GM23338 (cell line): ENCODE data around the gene ATP8A1. TPM values are rescaled to one million over a fixed set of nuclear protein-coding genes. Genes with fewer than 3 reads are reported as not detected.
A peak's percentile ranks its signal among the peaks of the same experiment; 100 is the strongest.

Experiments
- ATAC-seq: fragments of 200-7000 bp; cut with Tn5 transposase; 3 replicates; pipeline ENCODE4 v1.9.1; 2020
- DNase-seq: peaks from one replicate; pipeline ENCODE4 v3.0.0-alpha.2; 2015; ENCODE audit warnings: low spot score
- H2AFZ ChIP-seq: fragments of 200-600 bp; sonication (generic); 2 replicates; pipeline ENCODE4 v1.8.0; 2016; ENCODE audit warnings: antibody characterized with exemption, mild to moderate bottlenecking, moderate library complexity
- H3F3A ChIP-seq: fragments of 200-600 bp; sonication (generic); replicated peaks from 2 replicates; pipeline ENCODE4 v1.8.0; 2017; ENCODE audit warnings: antibody characterized with exemption, mixed run types, low read depth
- H3K27ac ChIP-seq: fragments of 200-600 bp; sonication (generic); 2 replicates; pipeline ENCODE4 v1.6.1; 2016; ENCODE audit warnings: low read depth
- H3K27me3 ChIP-seq: fragments of 200-600 bp; sonication (generic); 2 replicates; pipeline ENCODE4 v1.8.0; 2016; ENCODE audit warnings: mild to moderate bottlenecking, mixed run types, moderate library complexity; ENCODE audit not compliant: insufficient read depth
- H3K36me3 ChIP-seq: fragments of 200-600 bp; sonication (generic); 2 replicates; pipeline ENCODE4 v1.8.0; 2016; ENCODE audit warnings: mild to moderate bottlenecking; ENCODE audit not compliant: insufficient read depth
- H3K4me1 ChIP-seq: fragments of 200-600 bp; sonication (generic); 2 replicates; pipeline ENCODE4 v1.8.0; 2016; ENCODE audit warnings: mild to moderate bottlenecking, moderate library complexity; ENCODE audit not compliant: insufficient read depth
- H3K4me2 ChIP-seq: fragments of 200-600 bp; sonication (generic); 2 replicates; pipeline ENCODE4 v1.7.1; 2017; ENCODE audit warnings: mixed run types
- H3K4me3 ChIP-seq: fragments of 200-600 bp; sonication (generic); 2 replicates; pipeline ENCODE4 v1.6.1; 2016; ENCODE audit warnings: mixed run types
- H3K79me2 ChIP-seq: fragments of 200-600 bp; sonication (generic); replicated peaks from 2 replicates; pipeline ENCODE4 v1.8.0; 2017; ENCODE audit warnings: mild to moderate bottlenecking; ENCODE audit not compliant: insufficient read depth
- H3K9me2 ChIP-seq: fragments of 200-600 bp; sonication (generic); 2 replicates; pipeline ENCODE4 v1.8.0; 2017; ENCODE audit not compliant: insufficient read depth
- H4K20me1 ChIP-seq: fragments of 200-600 bp; sonication (generic); replicated peaks from 2 replicates; pipeline ENCODE4 v1.8.0; 2017; ENCODE audit warnings: mild to moderate bottlenecking; ENCODE audit not compliant: insufficient read depth
- H3K27ac Mint-ChIP-seq: 2 replicates; pipeline ENCODE4 v1.8.0; 2020; ENCODE audit warnings: inconsistent platforms, mild to moderate bottlenecking, moderate library complexity, mixed read lengths
- H3K27me3 Mint-ChIP-seq: 3 replicates; pipeline ENCODE4 v1.8.0; 2022; ENCODE audit warnings: low read depth, mild to moderate bottlenecking, moderate library complexity, mixed read lengths, inconsistent platforms; ENCODE audit not compliant: insufficient read depth, poor library complexity
- H3K36me3 Mint-ChIP-seq: 3 replicates; pipeline ENCODE4 v1.8.0; 2021; ENCODE audit warnings: low read depth, mild to moderate bottlenecking, inconsistent platforms, moderate library complexity, mixed read lengths
- H3K4me1 Mint-ChIP-seq: 3 replicates; pipeline ENCODE4 v1.8.0; 2020; ENCODE audit warnings: mild to moderate bottlenecking, inconsistent platforms, mixed read lengths
- H3K4me3 Mint-ChIP-seq: 3 replicates; pipeline ENCODE4 v1.8.0; 2021; ENCODE audit warnings: moderate library complexity, mild to moderate bottlenecking, inconsistent platforms, mixed read lengths
- H3K9me3 Mint-ChIP-seq: 3 replicates; pipeline ENCODE4 v1.8.0; 2020; ENCODE audit warnings: moderate library complexity, mild to moderate bottlenecking, inconsistent platforms, mixed read lengths
- CREB1 ChIP-seq: fragments of 250-450 bp; sonication (Bioruptor Pico); IDR thresholded peaks from 2 replicates; pipeline ENCODE4 v1.5.0; 2020; ENCODE audit warnings: low read depth, mild to moderate bottlenecking, moderate library complexity
- ETS1 ChIP-seq: IDR thresholded peaks from 2 replicates; pipeline ENCODE4 v1.6.1; 2016; ENCODE audit warnings: antibody characterized with exemption
- EZH2 ChIP-seq: fragments of 200-600 bp; sonication (generic); IDR thresholded peaks from one replicate; pipeline ENCODE4 v1.8.0; 2017; ENCODE audit warnings: antibody characterized with exemption, mild to moderate bottlenecking, low read depth; ENCODE audit not compliant: unreplicated experiment
- EZH2phosphoT487 ChIP-seq: fragments of 200-600 bp; sonication (generic); IDR thresholded peaks from one replicate; pipeline ENCODE4 v1.8.1; 2018; ENCODE audit warnings: antibody characterized with exemption; ENCODE audit not compliant: unreplicated experiment
- JUNB ChIP-seq: IDR thresholded peaks from one replicate; pipeline ENCODE4 v1.6.1; 2016; ENCODE audit warnings: antibody characterized with exemption; ENCODE audit not compliant: unreplicated experiment
- NANOG ChIP-seq: IDR thresholded peaks from 2 replicates; pipeline ENCODE4 v1.6.1; 2016; ENCODE audit warnings: antibody characterized with exemption, borderline replicate concordance
- POLR2AphosphoS5 ChIP-seq: IDR thresholded peaks from 2 replicates; pipeline ENCODE4 v1.6.1; 2016; ENCODE audit warnings: antibody characterized with exemption, low read depth
- REST ChIP-seq: IDR thresholded peaks from one replicate; pipeline ENCODE4 v1.6.1; 2018; ENCODE audit warnings: antibody characterized with exemption; ENCODE audit not compliant: unreplicated experiment
- STAT1 ChIP-seq: IDR thresholded peaks from one replicate; pipeline ENCODE4 v1.6.1; 2016; ENCODE audit warnings: antibody characterized with exemption; ENCODE audit not compliant: unreplicated experiment
- ZNF114 ChIP-seq: fragments of 250-450 bp; sonication (Bioruptor Pico); IDR thresholded peaks from 2 replicates; pipeline ENCODE4 v1.5.0; 2020; ENCODE audit warnings: mild to moderate bottlenecking, moderate library complexity
- ZNF331 ChIP-seq: fragments of 250-450 bp; sonication (Bioruptor Pico); IDR thresholded peaks from 2 replicates; pipeline ENCODE4 v1.5.0; 2020; ENCODE audit warnings: low read depth, mild to moderate bottlenecking, moderate library complexity
- ZNF462 ChIP-seq: fragments of 250-450 bp; sonication (Bioruptor Pico); IDR thresholded peaks from 2 replicates; pipeline ENCODE4 v1.5.0; 2020; ENCODE audit warnings: mild to moderate bottlenecking, moderate library complexity
- polyA plus RNA-seq: library from polyadenylated mRNA; unstranded; fragments of >200 nt; fragmentation: Nextera tagmentation; extraction: Ambion mirVana; gene quantifications from 2 replicates; pipeline ENCODE4 v1.2.1, GENCODE V29; 2016
- total RNA-seq: library from RNA; depleted of rRNA; stranded (reverse); fragments of >200 nt; shearing (Covaris generic); gene quantifications from 2 replicates; pipeline ENCODE4 v1.2.3, GENCODE V29; 2014

ATP8A1 gene
- total and polyA plus RNA-seq, 2 experiments from 2014 or later: 6.8 to 66.3 TPM

- Histone ChIP-seq H3K27ac (no peak overlapping the region), H2AFZ (no peak overlapping the region), H3F3A (no peaks in the 10 kb centered on the region), H3K4me3 (no peak overlapping the region), H3K27me3 (no peaks in the 10 kb centered on the region), H3K79me2 (no peaks in the 10 kb centered on the region), H3K4me1 (no peaks in the 10 kb centered on the region), H3K9me2 (no peaks in the 10 kb centered on the region), H4K20me1 (0 out of 2 replicates have a peak, but pooled peaks cover 4% of the 10 kb centered on the region), H3K36me3 (no peaks in the 10 kb centered on the region), H3K4me2 (no peak overlapping the region)
- ATAC-seq (peak; percentile 42; the same call in 2 of the 3 replicates), DNase-seq (peak; percentile 18)
- no peaks in the 10 kb centered on the region for H3K36me3 Mint-ChIP-seq
- H3K9me3 Mint-ChIP-seq: no peaks in the 10 kb centered on the region
- H3K4me1 Mint-ChIP-seq: peaks cover 3% of the 10 kb centered on the region; the same call in 2 of the 3 replicates
- H3K27ac Mint-ChIP-seq: no peak overlapping the region
- no peaks in the 10 kb centered on the region for H3K27me3 Mint-ChIP-seq
- TF ChIP-seq REST: no peak
- no peak for TF ChIP-seq EZH2
- no peak for TF ChIP-seq ZNF114 (CRISPR knock-in tag)
- TF ChIP-seq STAT1: no peak
- TF ChIP-seq CREB1 (CRISPR knock-in tag): no peak
- TF ChIP-seq ETS1: no peak
- TF ChIP-seq EZH2phosphoT487: no peak
- no peak for TF ChIP-seq ZNF462 (CRISPR knock-in tag)
- no peak for TF ChIP-seq POLR2AphosphoS5
- no peak for TF ChIP-seq ZNF331 (CRISPR knock-in tag)
- no peak for TF ChIP-seq NANOG
- no peak for TF ChIP-seq JUNB
- no peak overlapping the region for H3K4me3 Mint-ChIP-seq
These were observed 68.0 kb downstream of the ATP8A1 start for GRCh38 chr4:42588909-42589308.
